ENCODE data around the gene OGA. TPM values are rescaled to one million over a fixed set of nuclear protein-coding genes. Genes with fewer than 3 reads are reported as not detected.

The OGA gene
- total and polyA plus RNA-seq, 9 of the 15 experiments (the other 6 are each of a cell fraction or from before 2014, with no cell fraction given), result 13.5 to 73.5 (median 59.5) TPM

GRCh38 chr10:101827919-101828600 lies 9.8 kb upstream of the OGA start:
- Histone ChIP-seq H2AFZ (ENCODE audit: low read depth, low read length) (no peak overlapping the region), H3K4me3 (no peak overlapping the region), H3K9me3 (replicated peaks; ENCODE audit: control insufficient read depth, insufficient read depth, low read depth, low read length) (no peaks in the 10 kb centered on the region), H4K20me1 (replicated peaks; ENCODE audit: control insufficient read depth, insufficient read depth, low read length) (0 out of 2 replicates have a peak, but pooled peaks cover 6% of the 10 kb centered on the region), H3K36me3 (ENCODE audit: control insufficient read depth, insufficient read depth, low read length) (peaks cover 30% of the 10 kb centered on the region; the same call in 2 of the 3 replicates), H3K9ac (ENCODE audit: insufficient read depth in 1 of 2, low read depth in 2 of 2, low read length in 2 of 2) (peak overlapping the region in 1 of 2 experiments; percentile 4; a peak in 1 of 4 replicates), H3K4me1 (replicated peaks in 1 of 2; ENCODE audit: control insufficient read depth in 2 of 2, insufficient read depth in 2 of 2, low read length in 2 of 2) (peaks cover 47 to 59% of the 10 kb centered on the region in 2 experiments), H3K9me1 (ENCODE audit: control insufficient read depth, insufficient read depth, low read length) (peaks cover 9% of the 10 kb centered on the region), H3K4me2 (ENCODE audit: insufficient read depth, low read length) (peak overlapping the region; percentile 1; the same call in 1 of the 2 replicates), H3K79me2 (ENCODE audit: control insufficient read depth, insufficient read depth, low read length) (peaks cover 18% of the 10 kb centered on the region), H3K27ac (ENCODE audit: extremely low read depth, low read depth, low read length) (no peak overlapping the region), H3K27me3 (ENCODE audit: control insufficient read depth in 2 of 2, insufficient read depth in 2 of 2, low read length in 2 of 2) (no peaks in the 10 kb centered on the region)
- intact Hi-C loops (cut with micrococcal nuclease) (no loop called here), in situ Hi-C loops (cut with MboI) (loop anchor here (25.0 kb wide), 4 partner anchors 534 to 784 kb away; partner anchors contain the start of genes ACTR1A, CUEDC2 and SUFU)
- no peak for FAIRE-seq
- DNase-seq (ENCODE audit: extremely low read depth in 1 of 4, low spot score in 3 of 4), result peak in 2 of 4 experiments; percentile 1
- ATAC-seq, result no peak
- no TSS peak for BruUV-seq (replicated peaks)
- WGBS (ENCODE audit: insufficient coverage, low coverage, missing lambda C conversion rate), result 88% methylated on average over 7 of the region's 10 CpGs
- CTCF ChIA-PET (ENCODE audit: low intra/inter-chr PET ratio), result no interaction called here
- POLR2A ChIA-PET, result interaction anchor here (0.6 to 3.7 kb wide), 2 partner anchors 11 to 256 kb away, joined by 3 to 19 read pairs; partner anchors contain the start of gene OGA
- TF ChIP-seq ZNF318 (IDR thresholded peaks at IDR 0.05; ENCODE audit: borderline replicate concordance in 1 of 2, low read depth in 1 of 2) (no peak), TAF15 (IDR thresholded peaks at IDR 0.05; ENCODE audit: low read depth, low read length) (no peak), ZNF431 (CRISPR knock-in tag; IDR thresholded peaks at IDR 0.05) (no peak), HIVEP1 (CRISPR knock-in tag; IDR thresholded peaks at IDR 0.05) (no peak), KAT2B (IDR thresholded peaks at IDR 0.05; ENCODE audit: low read depth, low read length) (no peak), KLF10 (CRISPR knock-in tag; IDR thresholded peaks at IDR 0.05) (no peak), TBL1XR1 (IDR thresholded peaks at IDR 0.05; ENCODE audit: low read length in 2 of 2) (no peak), ZNF511 (CRISPR knock-in tag; IDR thresholded peaks at IDR 0.05) (no peak), CGGBP1 (CRISPR knock-in tag; IDR thresholded peaks at IDR 0.05) (no peak), BACH1 (tag; IDR thresholded peaks at IDR 0.05) (no peak), ZNF445 (CRISPR knock-in tag; IDR thresholded peaks at IDR 0.05; ENCODE audit: low read depth) (no peak), TAF9B (IDR thresholded peaks at IDR 0.05; ENCODE audit: partially characterized antibody) (no peak), FOXK2 (conservative IDR thresholded peaks at IDR 0.05 in 1 of 2, IDR thresholded peaks at IDR 0.05 in 1 of 2; ENCODE audit: low read depth in 2 of 2) (no peak)

All from K562 (cell line).